T-cell (primary cell): Measurements from ENCODE around the gene UBE2H. TPM values are rescaled to one million over a fixed set of nuclear protein-coding genes. Genes with fewer than 3 reads are reported as not detected.
"Not testable (repeated sequence)": the region's sequence is repeated elsewhere in the genome, so short reads cannot be mapped to it uniquely, and the experiment has no call there.

ENCODE experiments used
- ATAC-seq, 4 experiments: fragments of 200-7000 bp in 3 of 4; fragments of 150-1000 bp in 1 of 4; cut with Tn5 transposase; replicated peaks in 1 of 4; 1 replicate in 3 of 4; 2 replicates in 1 of 4; pipeline ENCODE4 v1.10.0; 2021; ENCODE audit warnings: moderate library complexity in 3 of 4, mild to moderate bottlenecking in 2 of 4, moderate number of reproducible peaks in 1 of 4
- CTCF ChIA-PET, 2 donors: fragments of 300-600 bp; sonication (Branson Sonifier 250); formaldehyde crosslinking; loops; one replicate each; lab custom pipeline; 2022; ENCODE audit warnings: antibody characterized with exemption in 2 of 2; lab: Charles Lee
- POLR2A ChIA-PET, 2 donors: fragments of 300-600 bp; sonication (Branson Sonifier 250); formaldehyde crosslinking; loops; one replicate each; lab custom pipeline; 2022; ENCODE audit warnings: antibody characterized with exemption in 2 of 2; lab: Charles Lee
- DNase-seq, 35 experiments: peaks; one replicate each; pipeline versions ENCODE4 v3.0.0 to v3.0.0-alpha.2; 2013 to 2023
- H3K27ac ChIP-seq: one replicate; pipeline ENCODE4 v1.5.1; 2013; ENCODE audit warnings: low read length
- H3K27me3 ChIP-seq, 2 experiments: replicated peaks in 1 of 2; 1 replicate in 1 of 2; 2 replicates in 1 of 2; pipeline versions ENCODE4 v1.6.1 to v1.7.0; 2013; ENCODE audit warnings: low read length in 1 of 2, mixed read lengths in 1 of 2; ENCODE audit not compliant: control insufficient read depth in 2 of 2, insufficient read depth in 2 of 2; ENCODE audit errors: extremely low read depth in 1 of 2
- H3K36me3 ChIP-seq, 2 donors: 1 replicate in 1 of 2; 2 replicates in 1 of 2; pipeline versions ENCODE4 v1.6.1 to v1.7.0; 2013; ENCODE audit warnings: low read length in 1 of 2; ENCODE audit not compliant: control insufficient read depth in 2 of 2, insufficient read depth in 1 of 2; ENCODE audit errors: extremely low read depth in 1 of 2
- H3K4me1 ChIP-seq, 2 experiments: 1 replicate in 1 of 2; 2 replicates in 1 of 2; pipeline versions ENCODE4 v1.6.1 to v1.7.0; 2013; ENCODE audit warnings: low read length in 2 of 2, mixed read lengths in 1 of 2; ENCODE audit not compliant: insufficient read depth in 2 of 2, control insufficient read depth in 1 of 2; ENCODE audit errors: extremely low read depth in 1 of 2
- H3K4me3 ChIP-seq, 2 donors: 1 replicate in 1 of 2; 2 replicates in 1 of 2; pipeline versions ENCODE4 v1.5.1 to v1.7.0; 2013; ENCODE audit warnings: mild to moderate bottlenecking in 2 of 2, low read length in 1 of 2, moderate library complexity in 1 of 2; ENCODE audit not compliant: control insufficient read depth in 1 of 2; ENCODE audit errors: extremely low read depth in 1 of 2
- H3K9me3 ChIP-seq: 2 replicates; pipeline ENCODE4 v1.7.0; 2013
- H3K27ac Mint-ChIP-seq, 2 donors: one replicate each; pipeline ENCODE4 v1.8.0; 2020 to 2021; ENCODE audit warnings: mild to moderate bottlenecking in 2 of 2, mixed read lengths in 2 of 2
- H3K27me3 Mint-ChIP-seq, 2 donors: one replicate each; pipeline ENCODE4 v1.8.0; 2021 to 2022; ENCODE audit warnings: mixed read lengths in 2 of 2
- H3K36me3 Mint-ChIP-seq: one replicate; pipeline ENCODE4 v1.8.0; 2021; ENCODE audit warnings: mixed read lengths
- H3K4me1 Mint-ChIP-seq, 3 donors: one replicate each; pipeline ENCODE4 v1.8.0; 2020 to 2022; ENCODE audit warnings: mixed read lengths in 3 of 3, mild to moderate bottlenecking in 1 of 3
- H3K4me3 Mint-ChIP-seq, 3 donors: one replicate each; pipeline ENCODE4 v1.8.0; 2020 to 2022; ENCODE audit warnings: mild to moderate bottlenecking in 3 of 3, mixed read lengths in 3 of 3, moderate library complexity in 3 of 3
- H3K9me3 Mint-ChIP-seq, 3 donors: one replicate each; pipeline ENCODE4 v1.8.0; 2020 to 2022; ENCODE audit warnings: mixed read lengths in 3 of 3
- WGBS: methylation state at CpG from one replicate; pipeline ENCODE4 v1.1.5; 2013; ENCODE audit warnings: missing lambda C conversion rate; ENCODE audit not compliant: insufficient coverage; 5-methylcytosine and 5-hydroxymethylcytosine counted together
- total RNA-seq, 35 experiments: library from RNA in 6 of 35; stranded (reverse) in 6 of 35; fragments of 120-200 nt in 1 of 35; gene quantifications; one replicate each; pipeline versions ENCODE4 v1.2.1 to v1.2.4 and lab custom pipeline; 2013 to 2026

UBE2H gene
- total RNA-seq, 5 donors from 2014 or later (not counting 1 experiment from before 2014, with no cell fraction given), result 37.5 to 63.8 (median 50.1) TPM

DNA sequence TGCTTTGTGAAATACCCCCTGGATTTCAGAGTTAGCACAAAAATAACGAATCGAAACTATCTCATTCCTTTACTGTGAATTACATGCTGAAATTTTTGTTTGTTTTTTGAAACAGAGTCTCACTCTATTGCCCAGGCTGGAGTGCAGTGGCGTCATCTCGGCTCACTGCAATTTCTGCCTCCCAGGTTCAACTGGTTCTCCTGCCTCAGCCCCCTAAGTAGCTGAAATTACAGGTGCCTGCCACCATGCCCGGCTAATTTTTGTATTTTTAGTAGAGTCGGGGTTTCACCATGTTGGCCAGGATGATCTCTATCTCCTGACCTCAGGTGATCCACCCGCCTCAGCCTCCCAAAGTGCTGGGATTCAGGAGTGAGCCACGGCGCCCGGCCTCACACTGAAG lies 125.9 kb downstream of the UBE2H start:
- ATAC-seq, POLR2A ChIA-PET: not testable (repeated sequence)
- peaks cover 3 to 30% of the 10 kb centered on the region in 2 experiments for H3K4me1 ChIP-seq

DNA sequence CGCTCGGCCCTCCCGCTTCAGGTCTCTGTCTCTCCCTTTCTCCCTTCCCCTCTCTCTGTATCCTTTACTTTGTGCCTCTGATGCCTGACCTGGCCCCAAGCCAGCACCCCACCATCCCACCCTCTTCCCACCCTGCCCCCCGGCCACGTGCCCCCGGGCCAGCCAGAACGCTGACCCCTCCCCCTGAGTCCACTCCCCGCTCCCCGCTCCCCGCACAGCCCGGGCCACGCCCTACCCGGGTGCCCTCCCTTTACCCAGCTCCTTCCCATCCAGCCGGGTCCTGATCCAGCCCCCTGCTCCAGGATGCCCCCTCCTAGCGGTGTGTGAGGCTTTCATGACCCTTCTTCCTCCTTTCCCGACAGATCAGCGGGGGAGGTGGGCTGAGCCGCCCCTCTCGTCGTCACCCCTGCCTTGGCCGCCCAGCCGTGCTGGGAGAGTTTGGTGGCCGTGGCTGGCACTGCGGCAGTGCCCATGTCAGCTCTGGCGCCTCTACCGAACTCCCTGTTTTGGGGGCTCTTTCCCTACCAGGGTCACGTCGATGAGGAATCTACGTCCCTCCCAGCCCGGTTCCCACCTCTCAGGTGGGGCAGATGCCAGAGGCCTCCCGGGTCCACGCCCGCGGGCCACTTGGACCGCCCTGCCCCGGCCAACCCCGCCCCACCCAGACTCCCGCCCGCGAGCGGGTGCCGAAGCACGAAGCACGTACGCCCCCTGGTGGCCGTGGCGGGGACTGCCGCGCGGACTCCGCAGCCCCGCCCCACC lies 127.4 kb downstream of the UBE2H start:
- POLR2A ChIA-PET, result interaction anchor here in 1 of 2 donors (0.6 kb wide), 4 partner anchors 11 to 670 kb away, joined by 3 to 4 read pairs (median 4); no protein-coding TSS in a partner anchor
- no peaks in the 10 kb centered on the region for H3K36me3 ChIP-seq
- Mint-ChIP-seq H3K9me3 (no peaks in the 10 kb centered on the region), H3K4me3 (peak overlapping the region; percentile 80 to 86 (median 84)), H3K36me3 (no peaks in the 10 kb centered on the region), H3K27ac (no peak overlapping the region), H3K4me1 (peaks cover 19 to 21% (median 20%) of the 10 kb centered on the region in 3 donors), H3K27me3 (peaks cover 0 to 1% of the 10 kb centered on the region in 2 donors)
- peak; percentile 58 to 92 (median 83) for DNase-seq
- CTCF ChIA-PET, result interaction anchor here (0.5 to 1.6 kb wide), 18 partner anchors 13 to 1086 kb away, joined by 3 to 13 read pairs (median 3); no protein-coding TSS in a partner anchor
- peaks cover 3 to 29% of the 10 kb centered on the region in 2 experiments for H3K4me1 ChIP-seq
- WGBS, result under 1% methylated on average over 22 of the region's 52 CpGs
- H3K27me3 ChIP-seq, result peaks cover 0 to 13% of the 10 kb centered on the region in 2 experiments
- peak; percentile 82 to 92 (median 83) for ATAC-seq
- no peaks in the 10 kb centered on the region for H3K9me3 ChIP-seq
- no peak overlapping the region for H3K27ac ChIP-seq
- peak overlapping the region; percentile 79 to 82 for H3K4me3 ChIP-seq

More for the DNA sequence above, 125.9 kb downstream of the UBE2H start:
- DNase-seq, H3K9me3 ChIP-seq, H3K36me3 ChIP-seq, CTCF ChIA-PET, H3K9me3 Mint-ChIP-seq, H3K27me3 ChIP-seq, H3K27ac Mint-ChIP-seq, H3K27ac ChIP-seq, H3K27me3 Mint-ChIP-seq, H3K4me3 ChIP-seq, H3K36me3 Mint-ChIP-seq: not testable (repeated sequence)
- WGBS, result 67% methylated on average over 3 of the region's 10 CpGs
- Mint-ChIP-seq H3K4me1 (peaks cover 20 to 21% (median 21%) of the 10 kb centered on the region in 3 donors), H3K4me3 (peak overlapping the region in 1 of 3 donors; percentile 84)

DNA sequence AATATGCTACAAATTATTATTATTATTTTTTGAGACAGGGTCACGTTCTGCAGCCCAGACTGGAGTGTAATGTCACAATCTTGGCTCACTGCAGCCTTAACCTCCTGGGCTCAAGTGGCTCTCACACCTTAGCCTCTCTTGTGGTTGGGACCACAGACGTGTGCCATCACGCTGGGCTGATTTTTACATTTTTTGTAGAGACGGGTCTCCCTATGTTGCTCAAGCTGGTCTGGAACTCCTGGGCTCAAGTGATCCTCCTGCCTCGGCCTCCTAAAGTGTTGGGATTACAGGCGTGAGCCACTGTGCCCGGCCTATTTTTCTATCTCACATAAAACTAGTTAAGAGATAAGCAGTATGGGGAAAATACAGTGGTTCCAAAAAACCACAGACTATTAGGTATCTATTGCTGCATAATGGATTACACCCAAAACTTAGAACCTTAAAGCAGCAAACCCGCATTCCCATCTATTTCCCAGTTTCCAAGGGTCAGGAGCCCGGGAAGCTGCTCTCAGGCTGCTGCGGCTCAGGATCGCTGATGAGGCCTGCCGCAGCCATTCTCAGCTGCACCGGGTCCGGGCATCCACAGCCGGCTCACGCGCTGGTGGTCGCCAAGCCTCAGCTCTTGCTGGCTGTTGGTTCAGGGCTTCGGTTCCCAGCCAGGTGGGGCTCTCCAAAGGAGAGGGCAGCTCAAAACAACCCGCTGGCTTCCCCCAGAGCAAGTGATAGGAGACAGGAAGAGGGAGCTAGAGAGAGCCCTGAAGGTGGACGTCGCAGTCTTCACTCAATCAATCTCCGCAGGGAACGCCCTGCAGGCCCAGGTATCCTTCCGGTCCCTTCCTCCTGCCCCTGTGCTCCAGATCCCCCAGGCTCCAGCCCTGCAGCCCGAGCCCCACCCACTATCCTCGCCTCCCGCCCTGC lies 128.2 kb downstream of the UBE2H start:
- H3K36me3 ChIP-seq, result no peaks in the 10 kb centered on the region
- Mint-ChIP-seq H3K4me3 (peak overlapping the region; percentile 80 to 86 (median 84)), H3K4me1 (peaks cover 10 to 13% (median 12%) of the 10 kb centered on the region in 3 donors), H3K36me3 (no peaks in the 10 kb centered on the region), H3K9me3 (no peaks in the 10 kb centered on the region), H3K27ac (no peak overlapping the region), H3K27me3 (peaks cover 0 to 1% of the 10 kb centered on the region in 2 donors)
- H3K4me3 ChIP-seq, result peak overlapping the region; percentile 47 to 79
- H3K27me3 ChIP-seq, result peaks cover 0 to 13% of the 10 kb centered on the region in 2 experiments
- no peak overlapping the region for H3K27ac ChIP-seq
- peaks cover 3 to 20% of the 10 kb centered on the region in 2 experiments for H3K4me1 ChIP-seq
- POLR2A ChIA-PET, result interaction anchor here (0.6 to 0.7 kb wide), 7 partner anchors 21 to 671 kb away, joined by 3 to 6 read pairs (median 4); partner anchors contain the start of gene STRIP2 (in 1 of the 2)
- CTCF ChIA-PET, result interaction anchor here (0.5 to 1.6 kb wide), 21 partner anchors 9 to 943 kb away, joined by 3 to 13 read pairs (median 4); no protein-coding TSS in a partner anchor
- 37% methylated on average over 19 of the region's 28 CpGs for WGBS
- H3K9me3 ChIP-seq, result no peaks in the 10 kb centered on the region
- peak in 9 of 35 experiments; percentile 3 to 46 (median 9) for DNase-seq
- peak; percentile 20 to 41 (median 26) for ATAC-seq

DNA sequence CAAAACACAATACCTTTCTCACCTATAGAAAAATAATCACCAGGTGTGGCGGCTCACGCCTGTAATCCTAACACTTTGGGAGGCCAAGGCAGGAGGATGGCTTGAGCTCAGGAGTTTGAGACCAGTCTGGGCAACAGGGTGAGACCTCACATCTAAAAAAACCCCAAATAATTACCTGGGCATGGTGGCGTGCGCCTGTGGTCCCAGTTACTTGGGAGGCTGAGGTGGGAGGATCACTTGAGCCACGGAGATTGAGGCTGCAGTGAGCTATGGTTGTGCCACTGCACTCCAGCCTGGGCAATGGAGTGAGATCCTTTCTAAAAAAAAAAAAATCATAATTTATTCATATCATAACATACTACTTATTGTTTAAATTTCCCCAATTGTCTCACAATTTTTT lies 129.6 kb downstream of the UBE2H start:
- not testable (repeated sequence) for H3K36me3 ChIP-seq, H3K36me3 Mint-ChIP-seq, DNase-seq, ATAC-seq, H3K27me3 Mint-ChIP-seq, H3K27ac Mint-ChIP-seq, H3K4me3 ChIP-seq, H3K4me3 Mint-ChIP-seq, H3K9me3 ChIP-seq, H3K27ac ChIP-seq, H3K9me3 Mint-ChIP-seq
- peaks cover 9 to 12% (median 11%) of the 10 kb centered on the region in 3 donors for H3K4me1 Mint-ChIP-seq
- CTCF ChIA-PET, result interaction anchor here (0.6 to 1.1 kb wide), 5 partner anchors 11 to 1476 kb away, joined by 3 to 7 read pairs (median 4); no protein-coding TSS in a partner anchor
- 100% methylated on average over 2 of the region's 5 CpGs for WGBS
- H3K27me3 ChIP-seq, result peaks cover 0 to 13% of the 10 kb centered on the region in 2 experiments
- peaks cover 3 to 16% of the 10 kb centered on the region in 2 experiments for H3K4me1 ChIP-seq
- POLR2A ChIA-PET, result interaction anchor here (0.6 kb wide), 3 partner anchors 127 to 343 kb away, joined by 3 to 7 read pairs (median 4); no protein-coding TSS in a partner anchor

DNA sequence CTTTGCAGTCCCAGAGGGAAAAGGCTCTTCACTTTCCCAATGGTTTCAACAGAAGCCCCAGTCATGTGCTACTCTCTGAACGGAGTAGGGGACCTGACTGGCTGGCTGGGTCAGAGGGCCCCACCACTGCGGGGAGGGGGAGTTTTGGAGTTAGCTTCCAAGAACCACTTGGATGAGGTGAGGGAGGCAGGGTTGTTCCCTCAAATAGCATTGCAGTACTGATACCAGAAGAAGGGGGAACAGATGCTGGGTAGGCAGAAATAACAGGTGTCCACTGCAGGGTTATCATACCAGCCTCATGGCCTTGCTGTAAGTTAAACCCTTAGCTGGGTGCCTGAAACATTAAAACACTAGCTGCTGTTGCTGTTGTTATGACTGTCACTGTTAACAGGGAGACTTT lies 131.3 kb downstream of the UBE2H start:
- peaks cover 0 to 15% (median 9%) of the 10 kb centered on the region in 3 donors for H3K9me3 Mint-ChIP-seq
- Histone ChIP-seq H3K4me1 (peaks cover 3 to 16% of the 10 kb centered on the region in 2 experiments), H3K27me3 (peaks cover 0 to 13% of the 10 kb centered on the region in 2 experiments), H3K27ac (no peak overlapping the region), H3K36me3 (no peaks in the 10 kb centered on the region), H3K9me3 (no peaks in the 10 kb centered on the region), H3K4me3 (no peak overlapping the region)
- ChIA-PET CTCF (interaction anchor here (0.5 to 0.9 kb wide), 3 partner anchors 33 to 350 kb away, joined by 3 to 4 read pairs (median 3); no protein-coding TSS in a partner anchor), POLR2A (interaction anchor here in 1 of 2 donors (0.6 kb wide), 1 partner anchor 283 kb away, joined by 17 read pairs; no protein-coding TSS in a partner anchor)
- ATAC-seq, result no peak
- no peak for DNase-seq
- peaks cover 9% of the 10 kb centered on the region for H3K36me3 Mint-ChIP-seq
- peaks cover 1 to 6% of the 10 kb centered on the region in 2 donors for H3K27me3 Mint-ChIP-seq
- 100% methylated on average over 2 of the region's 2 CpGs for WGBS
- no peak overlapping the region for H3K27ac Mint-ChIP-seq
- no peak overlapping the region for H3K4me3 Mint-ChIP-seq
- H3K4me1 Mint-ChIP-seq, result peaks cover 9 to 12% (median 11%) of the 10 kb centered on the region in 3 donors
